A549 (cell line): ENCODE results near the gene STK11IP. TPM values are rescaled to one million over a fixed set of nuclear protein-coding genes. Genes with fewer than 3 reads are reported as not detected.

Source experiments
- ATAC-seq, 2 experiments: fragments of 200-7000 bp in 1 of 2; fragments of >200 bp in 1 of 2; cut with Nextera tagmentation in 1 of 2; cut with Tn5 transposase in 1 of 2; 3 replicates each; pipeline versions ENCODE4 v1.8.0 to v1.9.1; 2018 to 2020; ENCODE audit warnings: mild to moderate bottlenecking in 1 of 2, moderate library complexity in 1 of 2
- CTCF ChIA-PET: fragments of 300-600 bp; sonication (Branson Sonifier 250); formaldehyde crosslinking; extraction: SDS; loops from one replicate; lab custom pipeline; 2021; ENCODE audit warnings: antibody characterized with exemption, inconsistent platforms; lab: Yijun Ruan, JAX
- POLR2A ChIA-PET: fragments of 350-600 bp; formaldehyde crosslinking; extraction: SDS; loops from one replicate; lab custom pipeline; 2021; ENCODE audit warnings: antibody characterized with exemption, inconsistent platforms; lab: Yijun Ruan, JAX
- DNase-seq, 2 experiments: peaks; one replicate each; pipeline versions ENCODE4 v3.0.0 to v3.0.0-alpha.2; 2011 to 2016; ENCODE audit warnings: low read depth in 1 of 2, low spot score in 1 of 2
- FAIRE-seq: peaks from 2 replicates; lab custom pipeline; 2011; peaks lifted over from hg19 to GRCh38; lab: Jason Lieb, UNC
- H3K27ac ChIP-seq, 2 experiments: fragments of >200 bp; sonication (Bioruptor Twin); formaldehyde crosslinking; 3 replicates each; pipeline ENCODE4 v1.5.1; 2016 to 2017
- H3K4me1 ChIP-seq: fragments of >200 bp; sonication (Bioruptor Twin); formaldehyde crosslinking; 3 replicates; pipeline ENCODE4 v1.6.1; 2016
- H3K4me2 ChIP-seq: fragments of >200 bp; sonication (Bioruptor Twin); formaldehyde crosslinking; 3 replicates; pipeline ENCODE4 v1.6.1; 2016
- H3K4me3 ChIP-seq: fragments of >200 bp; sonication (Bioruptor Twin); formaldehyde crosslinking; 3 replicates; pipeline ENCODE4 v1.5.1; 2016
- H3K9me3 ChIP-seq: fragments of >200 bp; sonication (Bioruptor Twin); formaldehyde crosslinking; 3 replicates; pipeline ENCODE4 v1.6.1; 2016
- BHLHE40 ChIP-seq: IDR thresholded peaks from 2 replicates; pipeline ENCODE4 v1.6.1; 2012; ENCODE audit warnings: low read depth, low read length, inconsistent platforms
- EP300 ChIP-seq, 2 experiments: fragments of >200 bp; sonication (Bioruptor Twin); formaldehyde crosslinking; IDR thresholded peaks; 2 replicates in 1 of 2; 3 replicates in 1 of 2; pipeline ENCODE4 v1.6.1; 2016 to 2017
- FOSL2 ChIP-seq, 2 experiments: fragments of 450-650 bp in 1 of 2; fragments of >200 bp in 1 of 2; sonication (Bioruptor Twin) in 1 of 2; formaldehyde crosslinking; IDR thresholded peaks; 2 replicates each; pipeline versions ENCODE4 v1.5.0 to v1.6.1; 2016 to 2020; ENCODE audit warnings: mild to moderate bottlenecking in 1 of 2, moderate library complexity in 1 of 2
- GATA3 ChIP-seq: IDR thresholded peaks from 2 replicates; pipeline ENCODE4 v1.6.1; 2012; ENCODE audit warnings: borderline replicate concordance
- HEYL ChIP-seq: fragments of 250-450 bp; sonication (Bioruptor Pico); IDR thresholded peaks from 2 replicates; pipeline ENCODE4 v1.8.0; 2021; ENCODE audit warnings: mild to moderate bottlenecking, moderate library complexity
- HOXB13 ChIP-seq: fragments of 250-450 bp; sonication (Bioruptor Pico); IDR thresholded peaks from 2 replicates; pipeline ENCODE4 v1.5.0; 2020; ENCODE audit warnings: low read depth, mild to moderate bottlenecking, moderate library complexity
- MAFK ChIP-seq: fragments of 450-650 bp; IDR thresholded peaks from 2 replicates; pipeline ENCODE4 v1.6.1; 2014; ENCODE audit not compliant: partially characterized antibody
- MYC ChIP-seq: IDR thresholded peaks from 2 replicates; pipeline ENCODE4 v1.6.1; 2012; ENCODE audit warnings: mild to moderate bottlenecking, inconsistent platforms, low read length, improper control_type of control experiment, borderline replicate concordance
- NPAS2 ChIP-seq: fragments of 250-450 bp; sonication (Bioruptor Pico); IDR thresholded peaks from 2 replicates; pipeline ENCODE4 v1.8.0; 2022; ENCODE audit warnings: mild to moderate bottlenecking, moderate library complexity, borderline replicate concordance
- NR3C1 ChIP-seq: fragments of >200 bp; sonication (Bioruptor Twin); formaldehyde crosslinking; IDR thresholded peaks from 3 replicates; pipeline ENCODE4 v1.6.1; 2017
- PHF8 ChIP-seq: fragments of 200-600 bp; sonication (generic); IDR thresholded peaks from 2 replicates; pipeline ENCODE4 v1.6.1; 2016; ENCODE audit warnings: low read depth, mild to moderate bottlenecking, antibody characterized with exemption, moderate library complexity, borderline replicate concordance
- RFX5 ChIP-seq: fragments of 450-650 bp; IDR thresholded peaks from 2 replicates; pipeline ENCODE4 v1.7.1; 2014; ENCODE audit warnings: antibody characterized with exemption, mild to moderate bottlenecking, moderate library complexity
- RNF2 ChIP-seq: fragments of 200-600 bp; sonication (generic); IDR thresholded peaks from 2 replicates; pipeline ENCODE4 v1.6.1; 2016; ENCODE audit warnings: low read depth, mild to moderate bottlenecking, antibody characterized with exemption, moderate library complexity, borderline replicate concordance
- ZNF302 ChIP-seq: fragments of 250-450 bp; sonication (Bioruptor Pico); IDR thresholded peaks from 2 replicates; pipeline ENCODE4 v1.9.0; 2021; ENCODE audit warnings: inconsistent platforms, mild to moderate bottlenecking, moderate library complexity
- ZSCAN20 ChIP-seq: fragments of 250-450 bp; sonication (Bioruptor Pico); IDR thresholded peaks from 2 replicates; pipeline ENCODE4 v1.8.0; 2022; ENCODE audit warnings: mild to moderate bottlenecking, moderate library complexity
- WGBS: methylation state at CpG from one replicate; pipeline ENCODE4 v1.1.6; 2017; ENCODE audit errors: missing lambda C conversion rate; 5-methylcytosine and 5-hydroxymethylcytosine counted together
- polyA plus RNA-seq, 4 experiments: library from polyadenylated mRNA; depleted of rRNA in 3 of 4; stranded (reverse); fragments of >200 nt; fragmentation: RNase III in 1 of 4; extraction: RNeasy Plus Mini Kit Qiagen cat#74134 plus additional on column Dnase treatment in 1 of 4; gene quantifications; 2 replicates in 3 of 4; 3 replicates in 1 of 4; pipeline ENCODE4 v1.2.3, GENCODE V29; 2011 to 2017
- TF ChIP-seq, protein P1 (sequence below): IDR thresholded peaks from 2 replicates; pipeline ENCODE4 v1.6.1; 2012
- TF ChIP-seq, protein P2 (sequence below): fragments of >200 bp; sonication (Bioruptor Twin); formaldehyde crosslinking; IDR thresholded peaks from 3 replicates; pipeline ENCODE4 v1.5.1; 2016
- TF ChIP-seq, protein P3 (sequence below): IDR thresholded peaks from 2 replicates; pipeline ENCODE4 v1.6.1; 2012
- TF ChIP-seq, protein P4 (sequence below): fragments of 150-350 bp; IDR thresholded peaks from 2 replicates; pipeline ENCODE4 v1.6.1; 2014; ENCODE audit warnings: low read depth, mild to moderate bottlenecking, low read length

The STK11IP gene
- polyA plus RNA-seq, 2 of the 4 experiments (the other 2 are of a cell fraction), result 13.3 to 18.8 TPM

DNA sequence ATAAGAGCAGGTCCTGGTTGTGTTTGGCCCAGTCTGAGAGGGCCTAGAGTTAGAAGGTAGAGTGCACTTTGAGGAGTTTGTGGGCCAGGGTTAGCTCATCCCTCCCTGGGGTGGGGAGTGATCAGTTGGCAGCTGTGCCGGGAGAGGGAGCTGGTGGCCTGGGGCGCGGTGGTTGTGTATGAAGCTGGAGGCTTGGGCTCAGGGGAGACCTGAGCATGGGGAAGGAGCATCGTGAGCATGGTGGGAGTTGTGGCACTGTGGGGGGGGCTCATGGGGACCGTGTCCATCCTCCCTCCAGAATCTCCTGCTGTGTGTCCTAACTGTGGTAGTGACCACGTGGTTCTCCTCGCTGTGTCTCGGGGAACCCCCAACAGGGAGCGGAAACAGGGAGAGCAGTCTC lies 13.6 kb downstream of the STK11IP start (continued):
- TF ChIP-seq, protein P1, sequence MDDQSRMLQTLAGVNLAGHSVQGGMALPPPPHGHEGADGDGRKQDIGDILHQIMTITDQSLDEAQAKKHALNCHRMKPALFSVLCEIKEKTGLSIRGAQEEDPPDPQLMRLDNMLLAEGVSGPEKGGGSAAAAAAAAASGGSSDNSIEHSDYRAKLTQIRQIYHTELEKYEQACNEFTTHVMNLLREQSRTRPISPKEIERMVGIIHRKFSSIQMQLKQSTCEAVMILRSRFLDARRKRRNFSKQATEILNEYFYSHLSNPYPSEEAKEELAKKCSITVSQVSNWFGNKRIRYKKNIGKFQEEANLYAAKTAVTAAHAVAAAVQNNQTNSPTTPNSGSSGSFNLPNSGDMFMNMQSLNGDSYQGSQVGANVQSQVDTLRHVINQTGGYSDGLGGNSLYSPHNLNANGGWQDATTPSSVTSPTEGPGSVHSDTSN, result no peak
- TF ChIP-seq MYC (no peak), BHLHE40 (no peak)
- TF ChIP-seq, protein P2, sequence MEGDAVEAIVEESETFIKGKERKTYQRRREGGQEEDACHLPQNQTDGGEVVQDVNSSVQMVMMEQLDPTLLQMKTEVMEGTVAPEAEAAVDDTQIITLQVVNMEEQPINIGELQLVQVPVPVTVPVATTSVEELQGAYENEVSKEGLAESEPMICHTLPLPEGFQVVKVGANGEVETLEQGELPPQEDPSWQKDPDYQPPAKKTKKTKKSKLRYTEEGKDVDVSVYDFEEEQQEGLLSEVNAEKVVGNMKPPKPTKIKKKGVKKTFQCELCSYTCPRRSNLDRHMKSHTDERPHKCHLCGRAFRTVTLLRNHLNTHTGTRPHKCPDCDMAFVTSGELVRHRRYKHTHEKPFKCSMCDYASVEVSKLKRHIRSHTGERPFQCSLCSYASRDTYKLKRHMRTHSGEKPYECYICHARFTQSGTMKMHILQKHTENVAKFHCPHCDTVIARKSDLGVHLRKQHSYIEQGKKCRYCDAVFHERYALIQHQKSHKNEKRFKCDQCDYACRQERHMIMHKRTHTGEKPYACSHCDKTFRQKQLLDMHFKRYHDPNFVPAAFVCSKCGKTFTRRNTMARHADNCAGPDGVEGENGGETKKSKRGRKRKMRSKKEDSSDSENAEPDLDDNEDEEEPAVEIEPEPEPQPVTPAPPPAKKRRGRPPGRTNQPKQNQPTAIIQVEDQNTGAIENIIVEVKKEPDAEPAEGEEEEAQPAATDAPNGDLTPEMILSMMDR, result no peak
- TF ChIP-seq, protein P3, sequence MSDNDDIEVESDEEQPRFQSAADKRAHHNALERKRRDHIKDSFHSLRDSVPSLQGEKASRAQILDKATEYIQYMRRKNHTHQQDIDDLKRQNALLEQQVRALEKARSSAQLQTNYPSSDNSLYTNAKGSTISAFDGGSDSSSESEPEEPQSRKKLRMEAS, result no peak

DNA sequence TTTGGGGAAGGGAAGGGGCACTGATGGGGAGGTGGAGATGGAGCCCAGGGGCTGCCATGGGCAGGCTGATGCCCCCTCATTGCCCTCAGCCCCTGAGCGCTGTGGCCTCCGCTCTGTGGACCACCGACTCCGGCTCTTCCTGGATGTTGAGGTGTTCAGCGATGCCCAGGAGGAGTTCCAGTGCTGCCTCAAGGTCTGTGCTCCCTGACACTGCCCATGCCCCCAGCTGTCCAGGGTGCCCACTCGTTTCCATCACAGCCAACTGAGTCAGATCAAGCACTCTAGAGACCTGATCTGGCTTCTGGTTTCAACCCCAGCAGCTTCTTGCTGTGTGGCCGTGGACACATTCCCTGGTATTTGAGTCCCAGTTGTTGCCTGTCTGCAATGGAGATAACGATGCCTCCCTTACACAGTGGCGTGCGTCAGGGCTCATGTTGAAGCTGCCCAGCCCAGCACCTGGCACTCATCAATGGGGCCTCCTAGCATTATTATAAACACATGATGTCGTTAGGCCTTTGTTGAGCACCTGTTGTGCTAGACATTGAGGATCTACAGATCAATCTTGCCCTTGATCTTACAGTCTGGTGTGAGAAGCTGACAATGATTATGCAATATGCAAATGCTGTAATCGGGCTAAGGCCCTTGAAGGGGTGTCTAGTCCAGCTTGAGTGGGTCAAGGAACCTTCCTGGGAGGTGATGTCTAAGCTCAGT lies 14.4 kb downstream of the STK11IP start:
- Histone ChIP-seq H3K4me2 (no peak overlapping the region), H3K4me3 (no peak overlapping the region), H3K9me3 (no peaks in the 10 kb centered on the region), H3K27ac (no peak overlapping the region), H3K4me1 (no peaks in the 10 kb centered on the region)
- ChIA-PET CTCF (interaction anchor here (1.0 to 1.7 kb wide), 2 partner anchors 9 to 1962 kb away, joined by 3 to 5 read pairs; no protein-coding TSS in a partner anchor), POLR2A (no interaction called here)
- no peak for ATAC-seq
- no peak for FAIRE-seq
- DNase-seq, result no peak
- TF ChIP-seq NR3C1 (no peak), EP300 (IDR thresholded peaks at IDR 0.05) (no peak), NPAS2 (no peak), FOSL2 (IDR thresholded peaks at IDR 0.05) (no peak), FOSL2 (CRISPR knock-in tag; IDR thresholded peaks at IDR 0.05) (no peak), RFX5 (no peak), PHF8 (no peak), HOXB13 (CRISPR knock-in tag) (no peak), HEYL (no peak), MYC (no peak), ZSCAN20 (no peak), ZNF302 (CRISPR knock-in tag) (no peak), RNF2 (no peak), MAFK (no peak)
- TF ChIP-seq, protein P4, sequence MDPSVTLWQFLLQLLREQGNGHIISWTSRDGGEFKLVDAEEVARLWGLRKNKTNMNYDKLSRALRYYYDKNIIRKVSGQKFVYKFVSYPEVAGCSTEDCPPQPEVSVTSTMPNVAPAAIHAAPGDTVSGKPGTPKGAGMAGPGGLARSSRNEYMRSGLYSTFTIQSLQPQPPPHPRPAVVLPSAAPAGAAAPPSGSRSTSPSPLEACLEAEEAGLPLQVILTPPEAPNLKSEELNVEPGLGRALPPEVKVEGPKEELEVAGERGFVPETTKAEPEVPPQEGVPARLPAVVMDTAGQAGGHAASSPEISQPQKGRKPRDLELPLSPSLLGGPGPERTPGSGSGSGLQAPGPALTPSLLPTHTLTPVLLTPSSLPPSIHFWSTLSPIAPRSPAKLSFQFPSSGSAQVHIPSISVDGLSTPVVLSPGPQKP, result no peak
- 76% methylated on average over 12 of the region's 12 CpGs for WGBS

DNA sequence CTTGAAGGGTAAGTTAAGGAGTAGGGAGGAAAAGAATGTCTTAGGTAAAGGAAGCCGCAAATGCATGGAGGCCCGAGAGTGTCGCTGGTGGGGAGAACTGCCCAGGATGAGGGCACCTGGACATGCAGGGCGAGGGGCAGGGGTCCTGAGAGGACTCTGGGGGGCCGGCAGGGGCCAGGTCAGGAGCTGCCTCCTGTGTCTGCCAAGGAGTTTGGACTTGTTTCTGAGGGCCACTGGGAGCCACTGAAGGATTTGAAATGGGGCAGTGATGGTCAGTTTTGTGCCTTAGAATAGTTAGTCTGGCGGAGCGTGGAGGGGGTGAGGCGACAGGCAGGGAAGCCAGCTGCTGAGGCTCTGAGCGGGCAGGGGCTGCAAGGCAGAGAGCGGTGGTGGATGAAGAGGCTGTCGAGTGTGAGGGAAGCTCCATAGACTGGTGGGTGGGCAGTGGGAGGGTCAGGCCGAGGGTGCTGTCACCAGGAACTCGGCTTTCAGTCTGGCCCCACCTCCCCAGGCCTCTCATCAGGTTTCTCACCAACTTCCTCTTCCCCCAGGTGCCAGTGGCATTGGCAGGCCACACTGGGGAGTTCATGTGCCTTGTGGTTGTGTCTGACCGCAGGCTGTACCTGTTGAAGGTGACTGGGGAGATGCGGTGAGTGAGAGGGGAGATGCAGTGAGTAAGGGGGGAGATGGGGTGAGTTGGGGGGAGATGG lies 15.1 kb downstream of the STK11IP start:
- Histone ChIP-seq H3K4me1 (no peaks in the 10 kb centered on the region), H3K4me2 (no peak overlapping the region), H3K9me3 (no peaks in the 10 kb centered on the region), H3K4me3 (no peak overlapping the region), H3K27ac (no peak overlapping the region)
- TF ChIP-seq NR3C1 (no peak), GATA3 (no peak), RFX5 (no peak), ZNF302 (CRISPR knock-in tag) (no peak)
- WGBS, result 87% methylated on average over 13 of the region's 15 CpGs
- FAIRE-seq (no peak), ATAC-seq (no peak), DNase-seq (no peak)
- ChIA-PET POLR2A (no interaction called here), CTCF (interaction anchor here (1.0 to 1.7 kb wide), 2 partner anchors 10 to 1961 kb away, joined by 3 to 5 read pairs; no protein-coding TSS in a partner anchor)
